SH-SY5Y (cell line): Measurements from ENCODE around the gene USP24.

Experiments
- GATA2 ChIP-seq: IDR thresholded peaks from 2 replicates; pipeline ENCODE4 v1.6.1; 2011; ENCODE audit warnings: mild to moderate bottlenecking, low read depth, low read length
- GATA3 ChIP-seq: IDR thresholded peaks from 2 replicates; pipeline ENCODE4 v1.6.1; 2011; ENCODE audit warnings: low read depth, mild to moderate bottlenecking, low read length, moderate library complexity

DNA sequence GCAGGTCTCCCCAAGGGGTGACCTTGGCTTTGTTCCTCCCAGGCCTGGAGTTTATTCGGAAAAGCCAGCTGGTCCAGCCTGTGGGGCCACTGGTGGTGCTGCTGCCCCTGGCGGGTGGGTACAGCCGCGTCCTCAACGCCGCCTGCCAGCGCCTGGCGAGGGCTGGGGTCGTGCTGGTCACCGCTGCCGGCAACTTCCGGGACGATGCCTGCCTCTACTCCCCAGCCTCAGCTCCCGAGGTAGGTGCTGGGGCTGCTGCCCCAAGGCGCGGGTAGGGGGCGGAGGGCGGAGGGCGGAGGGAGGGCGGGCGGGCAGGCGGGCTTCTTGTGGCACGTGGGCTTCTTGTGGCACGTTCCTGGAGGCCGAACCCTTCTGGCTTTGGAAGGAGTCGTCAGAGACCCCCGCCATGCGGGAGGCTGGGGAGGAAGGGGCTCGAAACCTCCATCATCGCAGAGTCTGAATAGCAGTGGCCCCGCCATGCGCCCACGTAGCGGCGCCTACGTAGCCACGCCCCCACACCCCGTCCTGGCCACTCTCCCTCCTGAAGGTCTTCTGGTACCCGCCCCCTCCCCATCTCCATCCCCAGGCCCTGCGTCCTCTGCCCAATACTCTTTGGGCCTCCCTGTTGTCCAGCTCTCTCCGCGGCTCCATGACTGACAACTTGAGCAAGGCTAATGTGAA lies 159.1 kb downstream of the USP24 start:
- no peak for TF ChIP-seq GATA3
- no peak for TF ChIP-seq GATA2
